ENCODE data around the gene CFAP90. TPM values are rescaled to one million over a fixed set of nuclear protein-coding genes. Genes with fewer than 3 reads are reported as not detected.
A peak's percentile ranks its signal among the peaks of the same experiment; 100 is the strongest.

CFAP90 gene
- total RNA-seq, 1 donor from 2014 or later: 0.68 TPM

- no peak for DNase-seq (ENCODE audit: low read depth, low spot score)
- H3K27ac Mint-ChIP-seq (ENCODE audit: unreplicated experiment): no peak overlapping the region
- H3K9me3 Mint-ChIP-seq: no peaks in the 10 kb centered on the region
- TF ChIP-seq CTCF (conservative IDR thresholded peaks at IDR 0.05): no peak
- peaks cover 7% of the 10 kb centered on the region for H3K36me3 Mint-ChIP-seq (ENCODE audit: low read depth)
- H3K27me3 Mint-ChIP-seq (ENCODE audit: low read depth): no peaks in the 10 kb centered on the region
- no peak overlapping the region for H3K4me3 Mint-ChIP-seq
- H3K4me1 Mint-ChIP-seq: peaks cover 4% of the 10 kb centered on the region
Measured at GRCh38 chr5:7855611-7856010, 4.7 kb upstream of the CFAP90 start.

DNA sequence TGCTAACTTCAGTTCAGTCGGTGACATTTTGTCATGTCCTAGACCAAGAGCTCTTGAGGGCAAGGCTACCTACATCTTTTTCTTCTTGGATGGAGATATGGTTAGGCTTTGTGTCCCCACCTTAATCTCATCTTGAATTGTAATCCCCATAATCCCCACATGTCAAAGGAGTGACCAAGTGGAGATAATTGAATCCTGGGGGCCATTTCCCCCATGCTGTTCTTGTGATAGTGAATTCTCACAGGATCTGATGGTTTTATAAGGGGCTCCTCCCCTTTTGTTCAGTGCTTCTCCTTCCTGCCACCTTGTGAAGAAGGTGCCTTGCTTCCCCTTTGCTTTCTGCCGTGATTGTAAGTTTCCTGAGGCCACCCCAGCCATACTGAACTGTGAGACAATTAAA lies 2.1 kb upstream of the CFAP90 start:
- no peak overlapping the region for H3K27ac Mint-ChIP-seq (ENCODE audit: unreplicated experiment)
- peak overlapping the region; percentile 17 for H3K4me3 Mint-ChIP-seq
- H3K27me3 Mint-ChIP-seq (ENCODE audit: low read depth): peaks cover 12% of the 10 kb centered on the region
- peaks cover 8% of the 10 kb centered on the region for H3K4me1 Mint-ChIP-seq
- H3K9me3 Mint-ChIP-seq: no peaks in the 10 kb centered on the region
- H3K36me3 Mint-ChIP-seq (ENCODE audit: low read depth): peaks cover 2% of the 10 kb centered on the region
- no peak for DNase-seq (ENCODE audit: low read depth, low spot score)
- TF ChIP-seq CTCF (conservative IDR thresholded peaks at IDR 0.05): no peak

GRCh38 chr5:7852542-7852941 lies 1.6 kb upstream of the CFAP90 start:
- no peak overlapping the region for H3K27ac Mint-ChIP-seq (ENCODE audit: unreplicated experiment)
- no peak for TF ChIP-seq CTCF (conservative IDR thresholded peaks at IDR 0.05)
- H3K4me3 Mint-ChIP-seq: peak overlapping the region; percentile 90
- H3K27me3 Mint-ChIP-seq (ENCODE audit: low read depth): peaks cover 12% of the 10 kb centered on the region
- peaks cover 8% of the 10 kb centered on the region for H3K4me1 Mint-ChIP-seq
- no peaks in the 10 kb centered on the region for H3K9me3 Mint-ChIP-seq
- DNase-seq (ENCODE audit: low read depth, low spot score): no peak
- peaks cover 2% of the 10 kb centered on the region for H3K36me3 Mint-ChIP-seq (ENCODE audit: low read depth)

DNA sequence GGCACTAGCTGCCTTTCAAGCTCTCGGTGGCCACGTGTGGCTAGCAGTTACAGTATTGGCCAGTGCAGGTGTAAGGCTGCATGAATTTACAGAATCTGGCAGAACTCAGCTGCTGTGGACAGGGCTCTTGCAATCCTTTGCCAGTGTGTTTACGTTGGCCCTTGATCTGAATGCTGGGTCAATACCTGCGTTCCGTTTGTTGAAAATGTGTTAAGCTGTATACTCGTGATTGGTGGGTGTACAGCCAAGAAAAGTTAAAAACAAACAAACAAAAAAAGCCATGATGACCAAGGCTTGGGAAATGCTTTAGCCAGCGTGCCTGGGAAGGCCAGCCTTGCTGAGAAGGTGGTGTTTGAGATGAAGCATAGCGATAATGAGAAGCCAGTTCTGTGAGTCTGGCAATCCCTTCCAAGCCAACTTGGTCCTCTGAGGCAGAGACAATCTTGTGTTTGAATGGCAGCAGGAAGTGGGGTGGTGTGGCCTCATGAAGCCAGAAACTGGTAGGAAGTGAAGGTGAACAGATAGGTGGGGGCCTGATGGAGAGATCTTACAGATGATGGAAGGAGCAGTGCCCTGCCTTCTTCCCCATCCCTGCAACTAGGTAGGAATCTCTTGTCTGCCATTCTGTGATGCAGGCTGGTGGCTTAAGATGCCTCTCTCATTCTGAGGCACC lies 820 bp upstream of the CFAP90 start:
- Mint-ChIP-seq H3K4me3 (peak overlapping the region; percentile 90), H3K9me3 (no peaks in the 10 kb centered on the region), H3K27ac (ENCODE audit: unreplicated experiment) (no peak overlapping the region), H3K4me1 (peaks cover 8% of the 10 kb centered on the region), H3K36me3 (ENCODE audit: low read depth) (peaks cover 2% of the 10 kb centered on the region), H3K27me3 (ENCODE audit: low read depth) (peaks cover 15% of the 10 kb centered on the region)
- TF ChIP-seq CTCF (conservative IDR thresholded peaks at IDR 0.05): no peak
- DNase-seq (ENCODE audit: low read depth, low spot score): no peak

GRCh38 chr5:7851240-7851592 lies 283 bp upstream of the CFAP90 start:
- Mint-ChIP-seq H3K4me3 (peak overlapping the region; percentile 90), H3K36me3 (ENCODE audit: low read depth) (peaks cover 2% of the 10 kb centered on the region), H3K27me3 (ENCODE audit: low read depth) (peaks cover 16% of the 10 kb centered on the region), H3K9me3 (no peaks in the 10 kb centered on the region), H3K4me1 (peaks cover 8% of the 10 kb centered on the region), H3K27ac (ENCODE audit: unreplicated experiment) (no peak overlapping the region)
- no peak for TF ChIP-seq CTCF (conservative IDR thresholded peaks at IDR 0.05)
- no peak for DNase-seq (ENCODE audit: low read depth, low spot score)

Data from neural crest cell (in vitro differentiated cells).